Activated naive CD8-positive, alpha-beta T cell treated with anti-CD3 and anti-CD28 coated beads, Interleukin-2, amount 50 U/mL, for 16 hours (primary cell): ENCODE measurements around the gene KLHDC8A.
"Not testable (repeated sequence)": the region's sequence is repeated elsewhere in the genome, so short reads cannot be mapped to it uniquely, and the experiment has no call there.

Experiments used
- DNase-seq: peaks from one replicate; pipeline ENCODE4 v3.0.0-alpha.2; 2020; ENCODE audit warnings: low read depth, low spot score

Gene KLHDC8A

DNA sequence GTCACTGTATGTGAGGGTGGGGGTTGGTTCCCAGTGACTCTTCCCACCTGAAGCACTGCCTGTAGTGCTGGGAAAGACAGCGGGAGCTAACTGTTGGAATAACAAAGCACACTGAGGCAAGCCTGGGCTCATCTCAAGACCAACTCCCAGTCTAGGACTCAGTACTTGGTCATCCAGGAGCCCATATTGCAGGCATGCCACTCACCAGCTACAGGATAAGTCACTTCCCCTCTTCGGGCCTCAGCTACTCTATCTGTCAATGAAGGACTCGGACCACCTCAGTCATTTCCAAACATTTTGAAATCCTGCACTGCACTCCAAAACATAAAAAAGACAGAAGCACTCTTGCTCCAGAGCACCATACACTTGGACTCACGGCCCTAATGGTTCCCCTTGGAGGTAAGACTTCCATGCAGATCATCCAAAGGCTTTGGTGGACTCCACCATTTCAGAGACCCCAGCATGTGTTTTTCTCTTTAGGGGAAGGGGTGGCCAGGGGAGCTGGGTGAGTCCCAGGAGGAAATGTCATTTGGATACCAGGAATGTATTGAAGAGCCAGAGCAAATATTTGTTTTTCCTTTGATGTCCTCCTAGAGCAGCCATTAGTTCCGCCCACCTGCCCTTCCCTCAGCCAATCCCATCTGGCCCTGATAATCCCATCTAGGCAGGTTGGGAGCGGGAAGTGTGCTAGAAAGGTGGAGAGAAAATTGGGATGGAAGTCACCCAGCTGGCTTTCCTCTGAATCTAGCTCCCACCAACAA is 38.3 kb downstream of the KLHDC8A start:
- no peak for DNase-seq

DNA sequence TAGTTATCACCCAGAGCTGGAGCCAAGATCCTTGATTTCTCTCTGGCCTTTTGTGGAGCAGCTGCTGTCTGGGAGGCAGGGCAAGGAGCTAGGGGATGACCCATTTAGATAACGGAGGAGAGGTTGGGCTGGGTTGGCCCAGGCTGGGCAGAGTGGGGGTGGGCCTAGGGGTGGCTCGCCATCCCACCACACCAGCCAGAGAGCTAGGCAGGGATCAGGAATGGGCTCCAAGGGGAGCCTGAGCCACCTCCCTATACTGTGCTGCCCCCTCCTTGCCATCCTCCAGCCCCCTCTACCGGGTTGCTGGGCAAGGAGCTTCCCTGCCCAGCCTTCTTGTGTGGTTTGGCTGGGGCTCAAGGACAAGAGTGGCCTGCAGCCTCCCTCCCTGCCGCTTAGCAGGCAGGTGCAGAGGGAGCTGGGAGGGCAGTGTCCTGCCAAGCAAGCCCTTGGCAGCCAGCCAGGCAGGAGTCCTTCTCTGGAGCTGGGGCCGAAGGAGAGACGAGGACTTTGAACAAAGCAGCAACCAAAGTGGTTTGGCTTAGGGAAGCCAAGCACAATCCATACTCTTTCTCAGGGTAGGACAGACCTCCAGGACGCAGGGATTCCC is 39.3 kb downstream of the KLHDC8A start:
- DNase-seq: no peak

DNA sequence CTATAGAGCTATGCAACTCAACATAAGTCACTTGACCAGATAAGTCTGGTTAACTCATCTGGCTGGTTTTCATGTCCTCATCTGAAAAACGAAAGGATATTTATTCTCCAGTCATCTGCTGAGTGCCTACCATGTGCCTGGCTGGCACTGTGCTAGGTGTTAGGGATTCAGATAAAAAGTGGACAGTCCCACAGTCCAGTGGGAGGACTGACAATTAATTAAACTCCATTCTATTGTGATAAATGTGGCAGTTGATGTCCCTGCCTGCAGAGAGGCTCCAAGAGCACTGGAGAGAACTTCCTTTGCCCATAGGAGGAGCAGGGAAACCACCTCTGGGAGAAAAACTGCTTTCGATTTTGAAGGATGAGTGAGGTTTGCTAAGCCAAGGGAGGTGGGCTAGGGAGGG is 40.6 kb downstream of the KLHDC8A start:
- no peak for DNase-seq

DNA sequence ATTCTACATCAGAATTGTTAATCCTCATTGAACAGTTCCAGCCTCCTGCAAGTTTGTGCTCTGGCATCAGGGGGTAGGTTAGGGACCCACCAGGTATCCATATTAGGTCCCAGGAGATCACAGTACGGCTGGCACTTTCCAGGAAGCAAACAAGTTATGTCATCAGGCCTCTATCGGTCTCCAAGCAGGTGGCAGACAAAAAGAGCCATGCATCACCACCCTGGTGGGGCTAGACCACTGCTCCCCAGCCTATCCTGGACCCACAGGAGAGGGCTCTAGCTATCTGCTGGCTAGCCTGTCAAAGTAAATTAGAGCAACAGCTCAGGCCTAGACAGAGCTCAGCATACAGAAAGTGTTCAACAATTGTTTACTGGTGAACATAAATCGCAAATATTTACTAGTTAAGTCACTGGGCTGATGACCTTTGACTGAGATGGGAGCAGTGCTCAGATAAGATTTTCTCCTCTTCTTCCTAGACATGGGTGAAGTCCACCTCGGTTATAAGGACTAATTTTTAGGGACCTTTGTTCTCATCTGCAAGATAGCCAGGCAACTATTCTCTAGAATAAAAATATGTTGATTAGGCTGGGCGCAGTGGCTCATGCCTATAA is 41.6 kb downstream of the KLHDC8A start:
- no peak for DNase-seq

DNA sequence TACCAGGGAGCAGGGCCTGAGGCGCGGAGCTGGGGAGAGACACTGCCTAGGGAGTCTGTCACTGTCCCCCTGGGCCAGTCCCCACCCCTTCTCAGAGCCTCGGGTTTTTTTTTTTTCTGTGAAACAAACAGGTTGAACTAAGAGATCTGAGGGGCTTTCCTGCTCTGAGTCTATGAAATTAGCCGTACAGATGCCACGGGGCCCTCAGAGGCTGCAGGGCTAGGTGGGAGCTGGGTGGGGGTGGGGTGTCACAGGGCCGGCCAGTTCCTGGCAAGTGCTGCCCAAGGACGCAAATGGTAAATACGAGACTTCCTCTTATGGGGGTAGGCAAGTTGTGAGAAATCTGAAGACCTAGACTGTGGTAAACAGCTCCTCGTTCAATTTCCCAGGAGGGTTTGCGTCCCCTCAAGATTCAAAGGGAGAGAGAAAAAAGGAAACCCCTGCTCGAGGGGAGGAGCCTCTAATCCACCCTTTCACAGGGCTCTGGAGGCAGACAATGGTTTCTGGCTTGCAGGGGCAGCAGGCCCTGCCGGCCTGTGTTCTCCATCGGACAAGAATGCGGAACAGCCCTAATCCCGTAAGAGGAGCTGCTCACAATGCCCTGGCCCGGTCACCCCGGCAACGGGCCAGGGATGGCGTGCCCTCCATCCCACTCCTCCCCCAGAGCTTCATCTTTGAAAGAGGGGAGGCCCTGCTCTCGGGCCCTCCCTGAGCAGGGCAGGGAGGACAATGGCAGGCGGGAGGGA is 43.0 kb downstream of the KLHDC8A start:
- no peak for DNase-seq

DNA sequence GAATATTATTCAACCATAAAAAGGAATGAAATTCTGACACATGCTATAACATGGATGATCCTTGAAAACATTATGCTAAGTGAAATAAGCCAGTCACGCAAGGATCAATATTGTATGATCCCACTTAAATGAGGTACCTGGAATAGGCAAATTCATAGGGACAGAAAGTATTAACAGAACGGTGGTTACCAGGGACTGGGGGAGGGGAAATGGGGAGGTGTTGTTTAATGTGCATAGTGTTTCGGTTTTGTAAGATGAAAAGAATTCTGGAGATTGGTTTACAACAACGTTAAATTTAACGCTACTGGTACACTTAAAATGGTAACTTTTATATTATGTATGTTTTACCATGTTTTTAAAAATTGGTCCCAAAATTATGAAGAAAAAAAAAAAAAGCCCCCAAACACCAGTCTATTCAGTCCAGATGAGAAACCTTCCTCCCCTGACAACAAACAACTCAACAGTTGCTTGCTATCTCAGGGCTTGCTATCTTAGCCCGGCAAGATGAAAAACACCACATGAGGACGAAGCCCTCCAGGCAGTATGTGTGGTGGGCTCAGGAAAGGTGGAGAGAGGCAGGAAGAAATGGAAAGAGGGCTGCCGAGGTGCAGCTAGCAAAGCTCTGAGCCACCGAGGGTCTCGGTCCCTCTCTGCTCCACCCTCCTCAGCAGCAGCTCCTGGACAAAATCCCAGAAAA is 43.7 kb downstream of the KLHDC8A start:
- no peak for DNase-seq

DNA sequence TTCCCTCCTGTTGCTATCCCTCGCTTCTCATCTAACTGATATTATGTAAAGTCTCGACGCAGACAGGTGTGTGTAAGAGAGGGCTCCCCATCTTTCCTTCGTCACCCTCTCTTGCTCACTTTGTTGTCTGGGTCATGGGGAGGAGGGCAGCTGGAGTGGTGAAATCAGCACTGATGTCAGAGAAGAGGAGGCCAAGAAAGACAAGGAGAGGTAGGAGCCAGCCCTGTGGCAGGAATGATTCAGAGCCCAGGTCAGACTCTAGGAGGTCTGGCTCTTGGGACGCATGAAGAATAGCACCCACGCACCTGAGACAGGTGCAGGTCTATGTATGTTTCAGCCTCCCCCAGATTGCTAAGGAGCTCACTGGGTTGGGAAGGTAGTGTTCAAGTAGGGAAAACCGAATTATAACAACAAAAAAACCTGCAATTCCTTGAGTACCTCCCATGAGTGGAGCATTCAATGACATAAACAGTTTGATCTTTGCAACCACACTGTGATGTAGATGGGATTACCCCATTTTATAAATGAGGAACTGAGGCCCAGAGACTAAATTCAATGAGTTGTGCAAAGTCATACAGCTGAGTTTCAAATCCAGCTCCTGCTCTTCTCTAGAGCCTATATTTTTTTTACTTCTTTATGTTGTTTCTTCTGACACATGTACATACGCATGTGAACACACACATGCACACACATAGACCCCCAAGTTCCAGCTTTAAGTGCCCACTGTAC is 45.6 kb downstream of the KLHDC8A start:
- DNase-seq: no peak

DNA sequence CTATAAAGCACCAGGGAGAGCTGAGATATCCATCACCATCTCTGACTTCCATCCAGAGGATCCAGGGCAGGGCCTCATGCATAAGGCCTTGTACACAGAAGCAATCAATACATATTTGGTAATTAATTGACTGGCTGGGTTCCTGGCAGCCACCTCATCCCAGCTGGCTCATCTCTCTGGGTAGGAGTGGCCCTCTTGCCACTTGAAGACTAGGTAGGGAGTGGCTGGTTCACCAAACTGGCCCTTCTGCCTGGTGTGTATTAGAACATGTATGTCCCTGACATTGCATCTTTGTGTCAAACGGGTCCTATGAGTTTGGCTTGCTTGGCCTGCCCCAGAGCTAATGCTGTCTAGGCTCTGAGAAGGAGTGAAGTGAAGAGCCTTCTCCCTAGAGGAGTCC is 47.0 kb downstream of the KLHDC8A start:
- DNase-seq: no peak

DNA sequence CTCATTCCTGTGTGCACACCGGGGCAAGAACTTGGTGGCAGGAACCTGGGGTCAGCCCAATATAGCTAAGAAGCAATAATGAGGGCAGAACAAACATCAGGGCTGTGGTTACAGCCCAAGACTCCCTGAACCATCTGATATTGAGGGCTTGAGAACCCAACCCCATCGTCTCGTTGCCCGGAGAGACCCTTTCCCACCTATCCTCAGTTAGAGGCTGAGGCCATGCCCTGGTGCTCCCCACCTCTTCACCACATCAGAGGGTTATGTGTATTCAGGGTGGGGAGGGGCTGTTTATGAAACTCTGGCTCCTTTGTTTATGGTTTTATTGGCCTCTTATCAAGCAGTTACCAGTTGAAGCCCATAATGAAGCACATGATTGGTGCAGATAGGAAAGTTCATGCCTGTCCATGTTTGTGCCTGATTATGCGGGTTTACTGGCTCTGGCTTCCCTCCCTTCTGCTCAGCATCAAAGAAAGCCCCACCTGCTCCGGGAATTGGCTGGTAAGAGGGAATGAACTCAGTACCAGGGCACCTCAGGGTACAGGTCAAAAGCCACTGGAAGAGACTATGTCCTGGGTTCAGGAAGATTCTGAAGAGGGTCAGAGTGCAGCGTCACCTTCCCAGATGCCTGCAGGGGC is 49.7 kb downstream of the KLHDC8A start:
- no peak for DNase-seq

DNA sequence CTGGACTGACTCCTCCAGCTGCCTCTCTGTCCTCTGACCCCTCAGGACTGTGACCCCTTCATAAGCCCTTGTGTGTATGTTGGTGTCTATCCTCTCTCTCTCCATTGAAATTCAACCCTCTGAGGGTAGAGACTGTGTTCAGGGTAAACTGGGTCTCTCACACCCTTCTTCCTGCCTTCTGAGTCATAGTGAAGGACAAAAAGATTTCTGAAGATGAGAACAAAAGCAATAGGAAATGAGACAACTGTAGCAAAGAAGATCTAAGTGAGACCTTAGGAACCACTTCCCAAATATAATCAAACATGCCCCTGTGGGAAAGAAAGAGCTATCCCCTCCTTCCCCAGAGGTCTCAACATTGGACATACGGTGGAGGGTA is 52.0 kb downstream of the KLHDC8A start:
- DNase-seq: no peak

DNA sequence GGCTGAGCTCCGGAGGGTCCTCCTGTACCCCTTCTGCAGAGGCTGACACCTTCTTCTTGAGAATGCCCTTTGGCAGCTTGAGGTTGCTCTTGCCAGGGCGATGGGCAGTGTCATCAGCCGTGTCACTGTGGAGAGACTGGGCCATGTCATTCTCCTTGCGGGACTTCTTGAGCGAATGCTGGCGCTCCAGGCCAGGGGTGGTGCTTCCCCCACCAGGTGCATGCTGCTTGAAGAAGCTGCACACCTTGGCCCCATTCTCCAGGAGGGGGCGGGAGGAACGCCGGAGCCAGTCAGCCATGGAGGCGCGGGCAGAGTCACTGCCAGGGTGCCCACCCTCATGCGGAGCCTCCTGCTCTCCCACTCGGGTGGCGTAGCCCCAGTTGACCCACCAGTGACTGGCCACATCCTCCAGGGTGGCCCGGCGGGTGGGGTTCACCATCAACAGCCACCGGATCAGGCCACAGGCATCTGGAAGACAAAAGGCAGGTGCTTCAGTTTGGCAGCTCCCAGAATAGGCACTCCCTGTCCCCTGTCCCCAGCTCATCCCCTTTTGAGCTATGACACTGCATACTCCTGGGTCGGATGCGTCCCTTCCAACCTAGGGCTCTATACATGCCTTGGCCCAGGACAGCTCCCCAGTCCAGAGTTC is 52.6 kb downstream of the KLHDC8A start:
- DNase-seq: no peak

DNA sequence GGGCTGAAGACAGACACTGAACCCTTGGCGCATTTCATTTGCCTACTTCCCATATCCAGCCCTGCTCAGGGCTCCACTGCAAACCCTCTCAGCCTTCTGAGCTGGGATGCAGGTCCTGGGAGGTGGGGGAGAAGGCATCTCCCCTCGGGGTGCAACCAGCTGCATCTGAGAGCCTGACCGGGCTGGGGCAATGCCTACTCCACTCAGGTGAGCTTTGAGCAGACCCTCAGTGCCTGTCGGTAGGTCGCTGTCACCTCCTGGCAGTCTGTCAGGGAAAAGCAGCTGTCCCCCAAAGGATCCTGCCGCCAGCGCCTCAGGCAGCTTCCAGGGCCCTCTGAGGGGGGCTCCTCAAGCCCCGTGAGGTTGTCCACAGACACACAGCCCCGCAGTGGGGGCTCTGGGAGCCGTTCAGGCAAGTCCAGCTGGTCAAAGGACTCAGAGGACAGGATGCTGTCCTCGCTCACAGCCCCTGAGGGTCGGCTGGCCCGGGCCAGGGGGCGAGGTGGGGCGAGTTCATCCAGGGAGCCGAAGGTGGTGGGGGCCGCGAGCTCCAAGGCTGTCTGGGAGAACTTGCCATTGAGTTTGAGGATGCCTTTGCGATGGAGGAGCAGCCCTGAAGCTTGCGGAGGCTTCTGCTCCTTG is 53.4 kb downstream of the KLHDC8A start:
- no peak for DNase-seq

DNA sequence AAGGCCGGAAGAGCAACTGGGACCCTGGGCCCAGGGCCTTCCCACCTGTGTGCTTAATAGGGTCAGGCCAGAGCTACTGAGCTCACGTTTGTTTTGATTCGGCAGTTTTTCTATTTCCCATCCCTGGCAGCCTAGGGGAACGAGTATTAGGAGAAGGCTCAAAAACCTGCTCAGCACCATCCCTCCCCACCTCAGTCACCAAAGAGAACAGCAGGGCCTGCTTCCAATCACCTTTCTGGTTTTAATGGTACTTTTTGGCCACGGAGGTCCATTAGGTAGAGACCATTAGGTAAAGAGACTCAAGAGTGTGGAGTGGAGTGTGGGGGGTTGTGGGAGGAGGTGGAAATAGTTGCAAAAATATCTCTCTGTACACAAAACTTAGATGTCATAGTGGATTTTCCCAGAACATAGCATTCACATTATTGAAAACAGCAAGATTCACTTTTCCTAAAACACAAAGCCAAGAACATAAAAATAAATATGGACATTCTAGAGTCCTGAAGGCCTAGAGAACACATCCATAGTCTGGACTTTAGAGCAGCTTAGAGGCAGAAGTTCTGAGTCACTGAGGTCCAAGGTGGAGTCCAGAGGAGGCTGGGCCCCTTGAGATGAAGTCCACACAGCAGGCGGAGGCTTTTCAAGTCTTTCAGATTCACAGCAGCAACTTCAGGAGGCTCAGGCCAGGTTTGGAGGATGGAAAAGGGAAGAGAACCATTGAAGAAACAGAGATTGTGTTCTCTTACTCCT is 54.7 kb downstream of the KLHDC8A start:
- no peak for DNase-seq

DNA sequence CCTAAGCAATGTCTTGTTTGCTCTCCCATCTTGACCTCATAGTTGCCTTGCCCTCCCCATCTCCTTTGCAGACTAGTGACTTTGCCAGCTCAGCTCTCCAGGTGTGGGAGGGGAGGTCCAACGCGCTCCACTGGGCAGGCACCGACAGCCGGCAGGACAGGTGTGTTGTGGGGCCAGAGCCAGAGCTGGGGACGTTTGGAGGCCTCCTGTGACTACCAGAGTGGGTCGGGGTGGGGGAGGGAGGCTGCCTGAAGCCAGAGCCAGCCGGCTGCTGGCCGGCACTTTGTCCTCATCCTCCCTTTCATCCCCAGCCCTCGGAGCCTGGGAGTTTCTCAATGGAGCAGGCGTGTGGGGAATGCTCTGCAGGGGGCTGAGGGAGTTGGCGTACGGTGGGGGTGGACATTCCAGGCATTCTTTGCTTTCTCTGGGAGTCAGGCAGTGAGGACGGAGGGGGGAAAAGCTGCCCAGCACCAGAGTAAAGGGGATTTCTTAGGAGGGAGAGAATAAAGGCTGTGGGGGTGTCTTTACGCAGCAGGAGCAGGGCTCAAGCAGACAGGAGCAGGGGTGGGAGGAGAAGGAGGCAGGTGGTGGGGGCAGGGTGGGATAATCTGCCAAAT is 55.4 kb downstream of the KLHDC8A start:
- DNase-seq: no peak

DNA sequence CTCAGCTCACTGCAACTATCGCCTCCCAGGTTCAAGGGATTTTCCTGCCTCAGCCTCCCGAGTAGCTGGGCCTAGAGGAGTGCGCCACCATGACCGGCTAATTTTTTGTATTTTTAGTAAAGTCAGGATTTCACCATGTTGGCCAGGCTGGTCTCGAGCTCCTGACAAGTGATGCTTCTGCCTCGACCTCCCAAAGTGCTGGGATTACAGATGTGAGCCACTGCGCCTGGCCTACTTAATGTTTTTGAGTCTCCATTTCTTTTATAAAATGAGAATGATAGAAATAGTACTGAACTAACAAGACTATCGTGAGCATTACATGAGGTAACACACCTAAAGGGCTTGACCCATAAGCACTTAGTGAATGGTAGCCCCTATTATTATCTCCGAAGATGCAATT is 56.6 kb downstream of the KLHDC8A start:
- no peak for DNase-seq

DNA sequence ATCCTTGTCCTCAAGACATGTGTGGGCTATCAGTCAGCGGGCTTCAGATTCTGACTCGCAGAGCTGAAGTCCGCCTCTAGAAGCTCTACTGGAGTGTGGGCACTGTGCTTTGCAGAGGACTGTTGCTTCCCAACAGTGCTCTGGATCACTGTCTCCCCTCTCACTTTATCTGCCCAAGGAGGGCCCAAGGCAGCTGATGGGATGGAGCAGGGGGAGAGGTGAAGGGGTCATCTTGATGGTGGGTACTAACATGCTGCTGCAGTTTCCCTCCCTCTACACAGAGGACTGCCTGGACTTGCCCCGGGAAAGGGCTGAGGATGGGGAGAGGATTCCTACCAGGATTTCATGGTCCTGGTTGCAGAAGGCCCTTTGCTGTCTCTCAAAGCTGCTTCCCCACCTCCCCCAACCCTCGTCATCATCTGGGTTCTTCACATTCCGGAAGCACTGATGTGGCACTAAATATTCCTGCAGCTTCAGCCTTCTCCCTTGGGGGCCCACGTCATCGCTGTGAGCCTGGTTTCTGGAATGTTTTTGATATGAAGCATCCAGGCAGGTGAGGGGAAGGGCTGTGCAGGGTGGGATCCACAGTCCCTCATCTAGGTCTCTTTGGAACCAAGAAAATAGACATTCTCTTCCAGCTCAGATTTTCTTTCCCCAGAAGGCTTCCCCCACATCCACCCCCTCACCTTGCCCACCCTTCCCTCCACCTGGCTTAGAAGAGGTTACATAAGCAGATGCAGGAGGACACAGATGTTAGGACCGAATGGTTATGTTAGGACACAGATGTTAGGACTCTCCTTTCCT is 58.3 kb downstream of the KLHDC8A start:
- no peak for DNase-seq

DNA sequence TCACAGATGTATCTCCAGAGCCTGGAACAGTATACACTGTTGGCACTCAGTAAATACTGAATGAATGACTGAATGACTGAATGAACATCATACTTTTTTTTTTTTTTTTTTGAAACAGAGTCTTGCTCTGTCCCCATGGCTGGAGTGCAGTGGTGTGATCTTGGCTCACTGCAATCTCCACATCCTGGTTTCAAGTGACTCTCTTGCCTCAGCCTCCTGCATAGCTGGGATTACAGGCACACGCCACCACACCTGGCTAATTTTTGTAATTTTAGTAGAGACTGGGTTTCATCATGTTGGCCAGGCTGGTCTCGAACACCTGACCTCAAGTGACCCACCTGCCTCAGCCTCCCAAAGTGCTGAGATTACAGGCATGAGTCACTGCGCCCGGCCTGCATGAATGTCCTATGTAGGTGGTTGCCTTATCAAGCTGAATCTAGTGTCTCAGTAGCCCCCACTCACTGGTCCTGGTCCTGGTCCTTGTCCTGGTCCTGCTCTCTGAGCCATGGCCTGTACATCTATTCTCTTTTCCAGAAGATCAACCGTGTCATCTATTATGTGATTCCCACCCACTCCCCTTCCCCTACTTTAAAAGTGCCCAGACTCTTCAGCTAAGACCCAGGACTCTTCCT is 59.1 kb downstream of the KLHDC8A start:
- DNase-seq: not testable (repeated sequence)
